GM15510 (cell line): ENCODE data around the gene UBE3C.

Experiments
- POLR2A ChIP-seq: IDR thresholded peaks from 3 replicates; pipeline ENCODE4 v1.6.1; 2011; ENCODE audit warnings: borderline replicate concordance; ENCODE audit not compliant: insufficient read length; ENCODE audit errors: extremely low read depth

UBE3C gene

GRCh38 chr7:157151626-157152339 is 13.1 kb downstream of the UBE3C start:
- TF ChIP-seq POLR2A: no peak

GRCh38 chr7:157152391-157152937 is 13.7 kb downstream of the UBE3C start:
- no peak for TF ChIP-seq POLR2A

- no peak for TF ChIP-seq POLR2A
Observed at GRCh38 chr7:157153260-157153659, 14.5 kb downstream of the UBE3C start.

- no peak for TF ChIP-seq POLR2A
Observed at GRCh38 chr7:157155959-157156358, 17.2 kb downstream of the UBE3C start.

- TF ChIP-seq POLR2A: no peak
Observed at GRCh38 chr7:157158400-157158799, 19.7 kb downstream of the UBE3C start.

- no peak for TF ChIP-seq POLR2A
Observed at GRCh38 chr7:157160433-157160832, 21.7 kb downstream of the UBE3C start.

- TF ChIP-seq POLR2A: no peak
Observed at GRCh38 chr7:157165987-157166386, 27.3 kb downstream of the UBE3C start.

- TF ChIP-seq POLR2A: no peak
Observed at GRCh38 chr7:157168571-157168970, 29.8 kb downstream of the UBE3C start.

GRCh38 chr7:157176771-157177170 is 38.0 kb downstream of the UBE3C start:
- TF ChIP-seq POLR2A: no peak

- no peak for TF ChIP-seq POLR2A
Observed at GRCh38 chr7:157177333-157177982, 38.7 kb downstream of the UBE3C start.

- no peak for TF ChIP-seq POLR2A
Observed at GRCh38 chr7:157177983-157178381, 39.3 kb downstream of the UBE3C start.

- TF ChIP-seq POLR2A: no peak
Observed at GRCh38 chr7:157183832-157184231, 45.1 kb downstream of the UBE3C start.

GRCh38 chr7:157188091-157188665 is 49.5 kb downstream of the UBE3C start:
- no peak for TF ChIP-seq POLR2A

GRCh38 chr7:157189405-157189804 is 50.7 kb downstream of the UBE3C start:
- TF ChIP-seq POLR2A: no peak

- no peak for TF ChIP-seq POLR2A
Observed at GRCh38 chr7:157192861-157193260, 54.1 kb downstream of the UBE3C start.
